Fibroblast of lung (primary cell): ENCODE data around the gene GBF1.

Experiments
- CTCF ChIP-seq, 2 donors: IDR thresholded peaks in 1 of 2; conservative IDR thresholded peaks in 1 of 2; 1 replicate in 1 of 2; 2 replicates in 1 of 2; pipeline ENCODE4 v1.5.1; 2011 to 2012; ENCODE audit warnings: low read length in 2 of 2, control low read depth in 1 of 2, inconsistent platforms in 1 of 2, low read depth in 1 of 2, mild to moderate bottlenecking in 1 of 2
- EZH2 ChIP-seq: IDR thresholded peaks from 2 replicates; pipeline ENCODE4 v1.5.1; 2012; ENCODE audit warnings: low read length, control low read depth, mild to moderate bottlenecking; ENCODE audit errors: missing control alignments

DNA sequence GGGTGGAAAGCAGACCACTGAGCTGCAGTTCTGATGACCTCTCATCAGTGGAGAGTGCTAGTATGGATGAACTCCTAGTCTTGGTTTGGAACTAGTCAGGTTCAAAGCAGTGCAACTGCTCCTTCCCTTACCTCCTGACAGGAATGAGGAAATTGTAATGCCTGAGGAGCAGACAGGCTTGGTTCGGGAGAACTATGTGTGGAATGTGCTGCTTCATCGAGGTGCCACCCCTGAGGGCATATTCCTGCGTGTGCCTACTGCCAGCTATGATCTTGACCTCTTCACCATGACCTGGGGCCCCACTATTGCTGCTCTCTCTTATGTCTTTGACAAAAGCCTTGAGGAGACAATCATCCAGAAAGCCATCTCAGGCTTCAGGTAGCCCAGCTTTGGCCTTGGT lies 122.7 kb downstream of the GBF1 start:
- TF ChIP-seq CTCF (conservative IDR thresholded peaks at IDR 0.05 in 1 of 2, IDR thresholded peaks at IDR 0.05 in 1 of 2; ENCODE audit: low read depth in 1 of 2, low read length in 2 of 2) (no peak), EZH2 (no peak)
